GM21515 (cell line): Measurements from ENCODE around the gene IL37.
A peak's percentile ranks its signal among the peaks of the same experiment; 100 is the strongest.

ENCODE experiments used
- ATAC-seq: cut with Tn5 transposase; IDR thresholded peaks from one replicate; pipeline ENCODE4 v1.9.1; 2021; ENCODE audit not compliant: unreplicated experiment

IL37 gene

DNA sequence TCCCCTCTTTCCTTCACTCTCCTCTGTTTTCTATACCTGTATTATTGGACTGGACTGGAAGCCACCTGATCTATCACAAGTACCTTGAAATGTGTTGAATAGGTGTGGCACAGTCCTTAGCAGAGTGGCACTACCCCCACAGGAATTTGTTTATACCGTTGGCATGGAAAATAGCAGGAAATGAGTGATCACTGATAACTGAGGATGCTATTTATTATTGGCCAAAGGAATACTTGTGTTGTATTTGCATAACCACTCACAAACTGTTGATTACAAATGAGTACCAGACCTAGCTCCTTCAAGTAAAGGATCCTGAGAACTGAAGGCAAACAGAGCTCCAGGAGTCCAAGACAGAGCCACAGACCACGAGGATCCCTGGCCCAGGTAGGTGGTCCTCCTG, at the start of gene IL37:
Gene IL37 (plus strand): TSS at position 301 of the 400 bp plus-strand sequence. CDS start 1,848 bp downstream, outside the sequence.
- no peak for ATAC-seq

GRCh38 chr2:112864072-112864471, 46.9 kb upstream of the IL37 start:
- ATAC-seq, result no peak

- ATAC-seq, result no peak
Observed at GRCh38 chr2:112866128-112866835, 44.7 kb upstream of the IL37 start.

DNA sequence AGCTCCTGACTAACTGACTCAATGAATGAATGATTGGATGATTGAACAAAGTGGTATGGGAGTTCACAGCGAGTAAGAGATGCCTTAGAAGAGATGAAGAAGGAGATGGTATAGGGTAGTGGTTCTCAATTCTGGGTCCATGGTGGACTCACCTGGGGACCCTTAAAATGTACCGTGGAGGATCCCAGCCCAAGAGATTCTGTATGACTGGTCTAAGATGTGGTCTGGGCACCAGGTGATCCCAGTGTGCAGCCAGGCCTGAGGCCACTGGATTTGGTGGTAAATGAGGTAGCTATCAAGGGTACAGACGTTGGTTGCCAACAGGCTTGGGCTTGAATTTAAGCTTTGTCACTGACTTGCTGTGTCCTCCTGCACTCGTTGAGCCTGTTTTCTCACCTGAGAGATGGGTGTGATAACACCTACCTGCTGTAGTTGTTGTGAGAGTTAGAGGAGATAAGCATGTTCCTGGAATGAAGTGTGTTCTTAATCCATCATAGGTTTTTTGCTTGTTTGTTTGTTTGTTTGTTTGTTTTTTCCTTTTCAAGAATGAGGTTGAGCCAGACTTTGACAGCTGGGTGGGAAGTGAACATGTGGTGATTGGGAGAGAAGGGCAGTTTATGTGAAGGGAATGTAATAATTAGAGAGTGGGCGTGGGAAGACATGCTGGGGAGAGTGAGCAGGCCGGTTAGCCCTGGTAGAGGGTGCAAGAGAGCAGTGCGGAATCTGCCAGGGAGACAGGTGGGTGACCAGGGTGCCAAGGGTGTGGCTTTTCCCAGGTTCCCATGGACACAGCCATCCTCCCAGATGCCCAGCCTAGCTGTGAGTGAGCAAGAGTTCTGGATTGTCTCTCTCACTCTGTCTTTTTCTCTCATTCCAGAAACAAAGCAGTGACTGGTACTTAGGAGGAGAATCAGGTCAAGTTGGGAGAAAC, 43.0 kb upstream of the IL37 start:
- ATAC-seq, result no peak

GRCh38 chr2:112869258-112869842, 41.6 kb upstream of the IL37 start:
- ATAC-seq, result no peak

- ATAC-seq, result no peak
Observed at GRCh38 chr2:112870841-112871835, 39.8 kb upstream of the IL37 start.

GRCh38 chr2:112876257-112876970, 34.6 kb upstream of the IL37 start:
- no peak for ATAC-seq

DNA sequence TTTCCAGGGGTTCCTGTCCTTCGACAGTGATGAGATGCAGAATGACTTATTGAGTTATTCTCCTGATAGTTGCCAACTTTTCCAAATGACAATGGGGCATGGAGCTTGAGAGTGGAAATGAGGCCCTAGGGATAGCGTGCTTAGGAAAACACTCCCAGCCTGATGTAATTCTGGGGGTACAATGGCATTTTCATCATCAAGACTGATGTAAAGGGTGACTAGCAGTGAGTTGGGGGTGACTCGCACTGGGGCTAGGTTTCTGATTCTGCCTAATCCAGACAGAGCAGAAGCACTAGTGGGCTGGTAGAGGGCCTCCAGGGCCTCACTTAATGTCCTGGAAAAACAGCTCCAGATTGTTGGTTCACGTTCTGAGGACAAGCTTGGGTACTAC, 34.0 kb upstream of the IL37 start:
- ATAC-seq, result no peak

DNA sequence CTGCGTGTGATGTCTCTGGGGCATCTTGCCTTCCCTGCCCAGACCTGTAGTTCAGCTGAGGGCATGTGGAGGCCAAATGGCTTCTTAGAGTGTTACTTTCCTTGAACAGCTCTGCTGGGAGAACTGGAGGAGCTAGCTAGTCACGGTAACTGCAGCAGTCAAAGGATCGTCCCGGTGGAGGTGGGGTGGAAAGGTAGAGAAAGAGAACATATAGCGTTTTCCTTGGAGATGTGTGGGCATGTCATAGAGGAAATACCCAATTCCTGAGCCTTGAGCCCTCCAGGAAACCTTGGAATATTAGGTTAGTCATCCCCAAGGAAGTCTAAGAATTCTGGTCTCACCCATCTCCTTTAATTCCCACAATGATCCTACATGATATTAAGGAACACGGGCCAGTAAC, 33.5 kb upstream of the IL37 start:
- no peak for ATAC-seq

DNA sequence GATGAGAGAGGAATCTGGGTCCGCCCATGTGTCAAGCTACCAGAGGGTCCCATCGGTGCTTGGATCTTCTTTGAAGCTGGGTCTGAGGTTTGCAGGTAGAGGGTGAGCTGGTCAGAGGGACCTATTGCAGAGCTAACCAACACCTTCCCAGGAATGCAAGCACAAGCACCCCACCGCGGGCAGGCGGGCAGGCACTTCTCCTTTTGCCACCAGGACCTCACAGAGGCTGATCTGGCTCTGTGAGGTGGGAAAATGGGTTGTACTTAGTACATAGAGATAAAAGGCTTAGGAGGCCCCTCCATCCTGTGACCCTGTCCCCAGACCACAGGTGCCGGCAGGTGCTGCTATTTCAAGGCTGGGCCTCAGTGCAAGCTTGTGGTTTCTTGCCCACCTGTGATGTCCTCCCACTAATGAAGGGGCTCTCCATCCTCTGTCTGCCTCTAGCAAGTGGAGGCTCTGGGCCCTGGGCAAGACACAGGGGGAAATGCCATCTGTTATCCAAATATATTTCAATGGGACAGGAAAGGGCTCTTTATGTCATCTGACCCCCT, 31.4 kb upstream of the IL37 start:
- no peak for ATAC-seq

DNA sequence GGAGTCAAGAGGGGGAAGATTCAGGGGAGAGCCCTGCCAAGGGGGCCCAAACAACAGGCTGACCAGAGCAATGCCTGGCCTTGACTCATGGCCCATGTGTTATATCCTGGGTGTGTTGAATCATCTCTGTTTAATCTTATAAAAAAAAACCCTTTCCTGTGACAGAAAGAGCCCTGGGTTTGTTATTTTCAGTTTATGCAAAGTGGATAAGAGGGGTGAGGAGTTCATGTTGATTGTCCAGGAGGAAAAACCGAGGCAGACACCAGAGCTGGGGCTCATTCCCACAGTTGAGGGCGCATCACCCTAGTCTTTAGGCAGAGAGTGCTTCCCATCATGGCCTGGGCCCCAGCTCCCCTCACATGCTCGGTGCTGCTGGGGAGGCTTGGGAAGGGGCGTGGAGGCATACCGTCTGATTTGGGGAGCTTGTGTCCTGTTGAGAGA, 30.9 kb upstream of the IL37 start:
- no peak for ATAC-seq

GRCh38 chr2:112880696-112881095, 30.3 kb upstream of the IL37 start:
- no peak for ATAC-seq

- ATAC-seq, result peak; percentile 43
Observed at GRCh38 chr2:112881217-112881985, 29.6 kb upstream of the IL37 start.

- no peak for ATAC-seq
Observed at GRCh38 chr2:112883669-112884068, 27.3 kb upstream of the IL37 start.

DNA sequence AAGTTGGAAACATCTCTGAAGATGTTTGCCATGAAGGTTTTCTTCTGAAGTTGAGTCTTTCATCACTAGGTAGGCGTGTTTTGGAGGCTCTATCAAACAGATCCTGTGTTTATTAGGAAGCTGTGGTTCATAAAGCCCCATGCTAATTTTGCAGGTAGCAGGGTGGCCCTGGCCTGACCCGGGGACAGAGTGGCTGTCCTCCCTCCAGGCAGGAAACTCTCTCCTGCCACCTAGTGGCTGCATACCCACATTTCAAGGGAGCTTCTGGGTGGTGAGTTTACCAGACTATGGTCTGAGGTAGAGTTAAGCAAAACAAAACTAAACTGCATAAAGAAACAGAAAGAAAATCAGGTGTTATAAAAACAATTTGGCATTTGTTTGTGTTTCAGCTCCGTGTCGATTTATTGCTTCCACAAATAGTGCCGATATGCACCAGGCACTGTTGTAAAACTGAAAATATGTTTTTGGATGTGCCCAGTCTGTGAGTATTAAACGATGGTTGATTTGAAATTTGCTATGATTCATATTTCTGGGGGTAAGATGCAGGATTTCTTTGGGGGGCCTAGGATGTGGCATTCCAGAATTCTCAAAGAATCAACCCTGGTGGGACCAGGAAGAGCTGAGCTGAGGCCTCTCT, 26.0 kb upstream of the IL37 start:
- no peak for ATAC-seq

DNA sequence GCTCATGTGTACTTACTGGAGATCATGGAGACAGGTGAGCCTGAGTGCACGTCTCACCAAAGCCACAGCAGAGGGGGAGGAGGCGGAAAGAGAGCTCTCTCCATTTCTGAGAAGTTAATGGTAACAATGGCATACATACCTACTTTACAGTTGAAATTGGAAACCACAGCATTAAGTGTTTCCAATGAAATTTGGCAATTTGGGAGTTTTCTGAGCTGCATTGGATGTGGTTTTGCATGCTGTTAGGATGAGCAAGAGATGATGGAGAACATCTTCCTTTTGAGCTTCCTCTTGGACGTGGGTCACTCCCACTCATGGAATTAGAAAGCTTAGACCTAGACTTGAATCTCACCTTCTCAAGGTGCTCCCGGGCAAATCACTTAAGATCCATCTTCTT, 25.5 kb upstream of the IL37 start:
- ATAC-seq, result no peak

- ATAC-seq, result no peak
Observed at GRCh38 chr2:112886291-112886690, 24.7 kb upstream of the IL37 start.

- ATAC-seq, result no peak
Observed at GRCh38 chr2:112887964-112888749, 22.8 kb upstream of the IL37 start.
